ENCODE results near the gene SH3YL1.

Gene SH3YL1

GRCh38 chr2:255195-255594, 8.6 kb downstream of the SH3YL1 start:
- no peak for DNase-seq

DNA sequence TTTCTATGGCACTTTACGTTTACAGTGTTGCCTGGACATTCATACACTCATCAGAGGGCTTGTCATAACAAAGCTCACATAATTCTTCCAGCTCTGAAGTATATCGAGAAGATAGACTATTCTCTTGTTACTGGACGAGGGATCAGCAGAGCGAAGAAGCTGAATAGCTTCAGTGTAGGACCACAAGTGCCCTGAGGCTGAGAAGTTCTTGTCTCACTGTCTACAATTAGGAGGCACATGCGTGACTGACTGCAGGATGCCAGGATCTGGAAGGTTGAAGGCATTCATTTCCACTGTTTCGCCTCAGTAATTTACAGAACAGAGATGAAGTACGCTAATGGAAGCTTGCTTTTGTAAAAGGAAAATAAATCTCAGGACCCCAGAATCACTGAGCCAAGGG, 9.6 kb downstream of the SH3YL1 start:
- no peak for DNase-seq

- no peak for DNase-seq
These were observed 10.6 kb downstream of the SH3YL1 start for GRCh38 chr2:253202-253638.

GRCh38 chr2:252001-252602, 11.7 kb downstream of the SH3YL1 start:
- DNase-seq, result no peak

- DNase-seq, result no peak
These were observed 14.2 kb downstream of the SH3YL1 start for GRCh38 chr2:249538-250042.

DNA sequence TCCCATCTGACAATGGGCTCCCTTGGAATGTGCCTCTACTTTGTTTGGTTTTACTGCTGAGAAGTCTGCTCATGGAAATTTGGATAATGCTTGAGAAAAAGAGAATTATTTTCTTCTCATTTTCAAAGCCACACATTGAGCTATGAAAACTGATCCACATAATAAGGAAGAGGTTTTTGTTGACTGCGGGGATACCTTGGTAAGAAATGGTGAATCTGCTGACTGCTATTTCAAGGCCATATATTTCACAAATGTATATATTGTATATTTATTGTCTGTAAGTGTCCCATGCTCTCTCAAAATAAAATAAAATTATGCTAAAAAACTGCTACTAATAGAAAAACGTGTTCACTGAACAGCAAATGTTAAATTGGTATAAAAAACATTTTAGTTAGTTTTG, 15.1 kb downstream of the SH3YL1 start:
- DNase-seq, result no peak

GRCh38 chr2:246489-247144, 17.2 kb downstream of the SH3YL1 start:
- DNase-seq, result peak in 1 of 2 donors; percentile 30

GRCh38 chr2:244547-244946, 19.3 kb downstream of the SH3YL1 start:
- no peak for DNase-seq

DNA sequence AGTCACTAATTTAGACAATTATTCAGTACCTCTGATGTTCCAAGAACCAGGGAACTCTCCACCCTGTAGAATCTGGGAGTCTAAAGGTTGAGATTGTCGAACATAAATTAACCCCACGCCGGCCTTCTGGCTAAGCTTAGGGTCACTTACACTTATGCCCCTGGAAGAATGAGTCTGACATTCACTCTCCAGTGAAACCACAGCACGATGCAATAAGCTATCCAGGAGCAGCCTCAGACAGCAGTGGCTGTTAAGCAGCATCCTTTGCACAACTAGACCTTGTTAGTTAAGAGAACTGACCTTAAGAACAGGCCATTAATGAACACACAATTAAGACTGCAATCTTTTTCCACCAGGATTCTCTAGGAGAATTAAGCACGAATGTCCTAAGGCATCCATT, 25.0 kb downstream of the SH3YL1 start:
- no peak for DNase-seq

DNA sequence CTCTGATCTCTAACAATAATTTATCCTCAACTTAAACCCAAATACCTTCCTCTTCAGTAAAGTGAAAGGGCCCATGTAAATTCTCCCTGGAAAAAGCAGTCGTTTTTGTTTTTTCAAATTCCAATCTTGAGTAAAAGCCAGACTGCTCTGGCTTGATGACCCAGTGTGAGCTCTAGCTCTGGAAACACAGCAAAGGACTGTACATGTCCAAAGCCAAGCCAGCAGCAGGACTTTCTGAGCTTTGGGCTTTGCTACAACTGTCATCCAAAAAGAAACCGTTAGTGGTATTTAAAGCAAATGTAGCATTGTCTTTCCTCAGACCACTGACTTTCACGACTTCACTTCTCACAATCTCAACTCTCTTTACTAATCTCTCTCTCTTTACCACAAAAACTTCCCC, 25.4 kb downstream of the SH3YL1 start:
- DNase-seq, result no peak

GRCh38 chr2:237878-238277, 26.0 kb downstream of the SH3YL1 start:
- DNase-seq, result no peak

DNA sequence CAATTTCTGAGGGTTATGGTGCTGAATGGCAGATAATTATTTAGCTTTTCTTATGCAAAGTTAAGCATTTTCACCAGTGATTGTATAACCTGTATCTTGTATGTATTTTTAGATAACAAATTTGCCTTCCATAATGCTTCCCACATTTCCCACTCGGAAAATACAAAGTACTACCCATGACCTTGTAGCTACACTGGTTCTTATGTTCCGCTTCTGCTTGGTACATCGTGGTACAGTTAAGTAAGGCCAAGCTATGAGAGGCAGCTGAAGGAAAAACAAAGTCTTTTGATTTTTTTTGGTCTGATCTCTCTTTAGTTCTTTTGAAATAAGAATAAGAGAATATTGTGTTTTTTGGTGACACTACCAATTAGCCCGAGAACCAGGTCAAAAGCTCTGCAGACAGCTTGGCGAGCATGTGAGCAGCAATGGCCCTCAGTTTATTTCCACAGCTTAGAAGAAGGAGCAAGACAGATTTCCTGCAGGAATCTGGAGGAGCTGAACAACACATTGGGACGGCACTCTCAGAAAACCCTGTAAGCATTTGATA, 26.8 kb downstream of the SH3YL1 start:
- no peak for DNase-seq

DNA sequence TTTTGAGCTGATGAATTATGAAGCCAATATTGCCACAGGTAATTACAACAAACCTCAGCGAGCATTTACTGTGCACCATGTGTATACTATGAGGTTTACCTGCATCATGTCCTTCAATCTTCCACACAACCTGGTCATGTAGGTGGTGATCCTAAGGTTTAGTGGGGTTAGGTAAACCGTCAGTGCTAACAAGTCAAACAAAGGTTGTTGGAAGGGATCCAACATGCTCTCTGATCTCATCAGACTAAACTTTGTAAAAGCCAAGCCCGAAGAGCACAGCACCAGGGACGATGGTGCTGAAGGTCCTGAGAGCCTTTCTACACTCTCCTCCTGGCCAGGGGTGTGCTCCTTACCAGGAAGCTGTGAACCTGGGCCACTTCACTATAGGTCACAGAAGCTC, 29.4 kb downstream of the SH3YL1 start:
- DNase-seq, result no peak

GRCh38 chr2:233030-233429, 30.8 kb downstream of the SH3YL1 start:
- DNase-seq, result no peak

GRCh38 chr2:231521-232185, 32.2 kb downstream of the SH3YL1 start:
- DNase-seq, result no peak

GRCh38 chr2:228518-229278, 35.1 kb downstream of the SH3YL1 start:
- no peak for DNase-seq

DNA sequence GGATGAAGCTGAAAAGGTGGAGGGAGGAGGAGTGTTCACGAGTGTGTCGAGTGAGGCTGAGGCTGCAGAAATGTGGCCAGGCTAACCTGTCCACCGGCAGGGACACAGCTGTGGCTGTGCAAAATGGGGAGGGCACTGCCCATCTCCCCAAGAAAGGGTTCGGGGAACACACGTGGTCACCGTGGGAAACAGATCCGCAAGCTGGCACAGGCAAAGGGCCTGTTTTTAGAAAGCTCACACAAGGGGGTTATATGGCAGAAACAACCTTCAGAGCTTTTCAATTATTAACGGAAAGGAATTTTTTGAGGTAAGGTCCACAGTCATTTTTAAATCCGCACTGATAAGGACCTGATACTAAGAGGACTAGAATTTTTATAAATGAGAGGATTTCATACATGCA, 35.7 kb downstream of the SH3YL1 start:
- DNase-seq, result no peak

DNA sequence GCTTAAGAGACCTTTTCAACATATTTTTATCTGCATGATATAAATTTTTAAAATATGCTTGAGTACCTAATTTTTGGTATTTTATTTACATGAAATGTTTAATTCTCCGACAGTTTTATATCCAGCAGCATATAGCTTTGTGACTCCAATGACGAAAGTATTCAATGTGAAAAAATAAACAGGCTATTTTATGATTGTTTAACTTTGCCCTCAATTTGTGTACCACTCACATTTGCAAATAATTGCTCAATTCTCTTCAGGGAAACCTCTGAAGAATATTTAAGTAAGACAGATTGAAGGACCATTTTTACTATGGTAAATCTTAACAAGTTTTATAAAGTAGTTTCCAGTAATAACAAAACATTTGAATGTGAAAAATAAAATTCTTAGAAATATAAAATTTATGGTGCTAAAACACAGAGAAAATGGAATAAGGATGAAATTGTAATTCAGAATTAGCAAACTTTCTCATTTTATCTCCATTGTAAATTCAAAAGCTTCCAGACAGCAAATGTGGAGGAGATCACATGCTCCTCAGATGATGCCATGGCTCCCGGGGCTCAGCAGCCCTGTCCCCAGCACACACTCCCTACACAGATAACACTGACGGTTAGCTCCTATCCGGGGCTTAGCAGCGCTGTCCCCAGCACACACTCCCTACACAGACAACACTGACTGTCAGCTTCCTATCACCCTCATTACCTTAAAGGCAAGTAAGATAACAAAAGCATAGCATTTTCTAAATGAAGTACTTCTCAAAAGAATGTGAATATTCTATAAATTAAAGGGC, 39.7 kb downstream of the SH3YL1 start:
- DNase-seq, result no peak

GRCh38 chr2:223451-223850, 40.4 kb downstream of the SH3YL1 start:
- DNase-seq, result no peak

DNA sequence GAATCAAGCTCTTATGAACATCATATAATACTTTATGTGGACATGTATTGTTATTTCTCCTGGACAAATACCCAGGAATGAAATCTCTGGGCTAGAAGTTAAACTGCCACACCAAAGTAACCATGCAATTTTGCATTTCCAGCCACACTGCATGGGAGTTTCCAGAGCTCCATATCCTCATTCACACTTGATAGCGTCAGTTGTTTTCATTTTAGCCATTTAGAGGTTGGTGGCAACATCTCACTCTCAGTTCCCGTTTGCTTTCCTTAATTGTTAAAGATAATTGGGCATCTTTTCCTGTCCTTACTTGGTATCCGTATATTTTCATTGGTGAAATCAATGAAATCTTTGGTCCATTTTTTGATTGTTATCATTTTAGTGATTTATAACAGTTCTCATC, 47.8 kb downstream of the SH3YL1 start:
- DNase-seq, result no peak

DNA sequence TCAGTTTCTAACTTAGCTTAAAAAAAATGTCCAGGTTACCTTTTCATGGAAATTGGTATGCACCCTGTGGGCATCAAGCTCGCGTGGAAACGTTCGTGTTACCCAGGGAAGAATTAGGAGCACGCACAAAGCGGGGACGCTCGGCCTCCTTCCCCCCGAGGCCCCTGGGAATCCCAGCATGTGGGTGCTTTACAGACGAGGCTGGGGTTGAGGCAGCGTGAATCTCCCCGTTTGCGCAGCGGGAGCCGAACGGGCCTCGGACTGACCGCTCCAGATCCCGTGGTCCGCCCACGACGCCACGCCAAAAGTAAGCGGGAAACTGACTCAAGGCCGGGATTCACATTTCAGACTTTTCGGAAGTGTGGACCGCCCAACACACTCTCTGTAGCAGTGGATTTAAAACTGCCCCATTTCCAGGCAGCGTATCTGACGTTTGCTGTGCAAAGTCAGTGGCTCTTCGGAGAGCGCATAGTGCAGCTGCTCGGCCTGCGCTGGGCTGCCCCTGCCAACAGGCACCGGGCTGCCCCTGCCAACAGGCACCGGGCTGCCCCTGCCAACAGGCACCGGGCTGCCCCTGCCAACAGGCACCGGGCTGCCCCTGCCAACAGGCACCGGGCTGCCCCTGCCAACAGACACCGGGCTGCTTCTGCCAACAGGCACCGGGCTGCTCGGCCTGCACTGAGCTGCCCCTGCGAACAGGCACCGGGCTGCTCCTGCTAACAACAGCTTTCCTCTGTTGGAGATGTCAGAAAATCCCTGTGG, 49.7 kb downstream of the SH3YL1 start:
- no peak for DNase-seq
